Body of pancreas (tissue), 4 donors: ENCODE data around the gene RNF213.

Source experiments
- POLR2A ChIP-seq, 3 donors: fragments of 450-650 bp; IDR thresholded peaks; one replicate each; pipeline ENCODE4 v1.6.1; 2016; ENCODE audit warnings: antibody characterized with exemption in 3 of 3, mild to moderate bottlenecking in 2 of 3
- TF ChIP-seq, protein P1 (sequence below), 7 experiments: fragments of 450-650 bp in 4 of 7; fragments of 200-600 bp in 3 of 7; sonication (generic) in 3 of 7; IDR thresholded peaks; one replicate each; pipeline ENCODE4 v1.5.1; 2016 to 2019; ENCODE audit warnings: antibody characterized with exemption in 7 of 7

- TF ChIP-seq, protein P1, sequence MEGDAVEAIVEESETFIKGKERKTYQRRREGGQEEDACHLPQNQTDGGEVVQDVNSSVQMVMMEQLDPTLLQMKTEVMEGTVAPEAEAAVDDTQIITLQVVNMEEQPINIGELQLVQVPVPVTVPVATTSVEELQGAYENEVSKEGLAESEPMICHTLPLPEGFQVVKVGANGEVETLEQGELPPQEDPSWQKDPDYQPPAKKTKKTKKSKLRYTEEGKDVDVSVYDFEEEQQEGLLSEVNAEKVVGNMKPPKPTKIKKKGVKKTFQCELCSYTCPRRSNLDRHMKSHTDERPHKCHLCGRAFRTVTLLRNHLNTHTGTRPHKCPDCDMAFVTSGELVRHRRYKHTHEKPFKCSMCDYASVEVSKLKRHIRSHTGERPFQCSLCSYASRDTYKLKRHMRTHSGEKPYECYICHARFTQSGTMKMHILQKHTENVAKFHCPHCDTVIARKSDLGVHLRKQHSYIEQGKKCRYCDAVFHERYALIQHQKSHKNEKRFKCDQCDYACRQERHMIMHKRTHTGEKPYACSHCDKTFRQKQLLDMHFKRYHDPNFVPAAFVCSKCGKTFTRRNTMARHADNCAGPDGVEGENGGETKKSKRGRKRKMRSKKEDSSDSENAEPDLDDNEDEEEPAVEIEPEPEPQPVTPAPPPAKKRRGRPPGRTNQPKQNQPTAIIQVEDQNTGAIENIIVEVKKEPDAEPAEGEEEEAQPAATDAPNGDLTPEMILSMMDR (IDR thresholded peaks at IDR 0.05) = no peak
- TF ChIP-seq POLR2A (IDR thresholded peaks at IDR 0.05) = no peak
Observed at GRCh38 chr17:80356231-80356856, 95.7 kb downstream of the RNF213 start.
